CD4-positive, alpha-beta T cell treated with Interleukin-12 subunit alpha and Interleukin-12 subunit beta, for 1 hour (primary cell): ENCODE data around the gene PTPN3.
"Not testable (repeated sequence)": the region's sequence is repeated elsewhere in the genome, so short reads cannot be mapped to it uniquely, and the experiment has no call there.

Experiments
- DNase-seq: peaks from one replicate; pipeline ENCODE4 v3.0.0-alpha.2; 2020

Gene PTPN3

GRCh38 chr9:109382182-109382581 is 115.9 kb downstream of the PTPN3 start:
- no peak for DNase-seq

DNA sequence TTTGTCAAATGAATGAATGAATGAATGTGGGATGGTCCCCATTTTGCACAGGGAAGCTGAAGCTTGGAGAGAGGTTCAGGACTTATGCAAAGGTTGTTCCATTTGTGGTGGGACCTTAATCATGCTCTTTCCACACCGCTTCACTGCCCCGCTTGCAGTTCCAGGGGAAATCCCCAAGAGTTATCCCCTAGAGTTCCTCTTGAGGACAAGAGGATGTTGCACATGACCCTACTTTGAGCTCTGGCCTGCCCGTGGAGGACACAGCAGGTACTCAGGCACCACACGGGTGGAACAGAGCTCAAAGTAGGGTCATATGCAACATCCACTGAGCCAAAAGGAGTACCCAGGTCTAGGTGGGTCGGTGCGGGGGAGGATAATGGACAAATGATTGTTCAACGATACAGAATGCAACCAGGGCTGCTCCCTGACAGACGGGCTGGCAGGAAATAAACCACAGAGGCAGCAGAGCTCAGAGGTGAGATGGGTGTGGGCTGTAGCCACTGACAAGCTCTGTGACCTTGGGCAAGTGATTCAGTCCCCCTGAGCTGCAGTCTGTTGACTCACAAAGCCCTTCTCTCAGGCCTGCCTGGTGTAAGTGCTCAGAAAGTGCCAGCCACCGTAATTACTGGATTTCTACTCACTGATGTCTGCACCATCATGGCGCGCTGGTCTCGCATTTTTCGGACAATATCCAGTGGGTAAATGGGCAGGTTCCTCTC is 116.9 kb downstream of the PTPN3 start:
- no peak for DNase-seq

DNA sequence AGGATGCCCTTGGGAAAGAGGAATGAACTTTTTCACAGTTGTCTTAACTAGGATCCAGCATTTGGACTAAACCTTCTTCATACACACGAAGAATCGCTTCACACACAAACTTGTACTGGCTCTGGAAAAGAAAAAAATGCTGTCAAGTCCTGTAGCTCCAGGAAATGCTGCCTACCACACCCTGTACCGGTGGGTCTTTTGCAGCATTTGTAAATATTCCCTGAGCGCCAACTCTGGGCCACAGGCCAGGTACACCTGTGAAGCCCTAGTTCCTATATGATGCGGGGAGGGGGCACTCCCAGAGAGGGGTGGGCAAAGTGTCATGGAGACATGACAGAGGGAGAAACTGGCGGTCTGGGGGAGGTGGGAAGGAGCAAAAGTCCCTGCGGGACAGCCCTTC is 118.6 kb downstream of the PTPN3 start:
- no peak for DNase-seq

DNA sequence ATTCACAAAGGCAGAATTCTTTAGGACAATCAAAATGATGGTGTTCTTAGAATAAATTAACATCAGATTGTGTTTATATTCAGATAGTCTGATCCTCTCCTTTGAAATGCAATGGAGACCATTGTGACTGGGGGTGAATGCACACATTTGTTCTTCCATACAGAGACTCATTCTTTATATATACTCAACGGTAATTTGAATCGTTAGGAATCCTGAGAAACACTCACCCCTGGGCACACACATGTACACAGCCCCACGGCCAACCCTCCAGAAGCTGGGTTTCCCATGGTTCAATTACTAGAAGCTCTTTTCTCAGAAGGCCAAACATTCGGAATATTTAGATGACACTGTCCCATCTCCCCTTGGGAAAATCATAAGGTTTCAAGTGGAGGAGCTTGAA is 119.8 kb downstream of the PTPN3 start:
- no peak for DNase-seq

GRCh38 chr9:109372246-109372645 is 125.9 kb downstream of the PTPN3 start:
- DNase-seq, result no peak

DNA sequence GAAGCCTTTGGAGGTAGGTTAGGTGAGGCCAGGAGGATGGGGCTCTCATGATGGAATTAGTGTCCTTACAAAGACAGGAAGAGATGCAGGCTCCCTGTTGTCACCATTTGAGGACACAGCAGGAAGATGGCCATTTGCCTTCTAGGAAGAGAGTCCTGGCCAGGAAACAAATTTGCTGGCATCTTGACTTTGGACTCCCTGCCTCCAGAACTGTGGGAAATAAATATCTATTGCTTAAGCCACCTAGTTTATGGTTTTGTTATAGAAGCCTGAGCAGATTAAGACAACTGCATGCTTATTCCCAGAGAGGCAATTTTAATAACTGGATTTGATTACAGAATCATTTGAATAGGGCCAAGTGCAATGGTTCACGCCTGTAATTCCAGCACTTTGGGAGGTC is 126.7 kb downstream of the PTPN3 start:
- no peak for DNase-seq

DNA sequence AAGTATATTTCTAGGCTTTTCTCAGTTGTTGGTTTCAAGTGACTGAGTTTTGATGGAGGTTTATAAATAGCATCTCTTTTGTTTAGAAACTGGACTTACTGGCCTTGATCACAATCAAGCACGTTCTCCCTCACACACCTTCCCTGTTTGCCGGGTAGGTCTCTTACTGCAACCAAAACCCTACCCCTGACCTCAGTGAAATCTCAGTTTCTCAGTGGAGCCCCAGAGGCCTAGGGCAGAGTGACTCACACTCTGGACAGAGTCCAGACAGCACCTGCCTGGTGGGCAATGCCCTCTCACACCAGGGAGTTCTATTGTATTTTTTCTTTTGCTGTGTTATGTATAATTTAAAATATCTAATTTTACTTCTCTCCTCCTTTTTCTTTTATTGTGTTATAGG is 128.8 kb downstream of the PTPN3 start:
- no peak for DNase-seq

DNA sequence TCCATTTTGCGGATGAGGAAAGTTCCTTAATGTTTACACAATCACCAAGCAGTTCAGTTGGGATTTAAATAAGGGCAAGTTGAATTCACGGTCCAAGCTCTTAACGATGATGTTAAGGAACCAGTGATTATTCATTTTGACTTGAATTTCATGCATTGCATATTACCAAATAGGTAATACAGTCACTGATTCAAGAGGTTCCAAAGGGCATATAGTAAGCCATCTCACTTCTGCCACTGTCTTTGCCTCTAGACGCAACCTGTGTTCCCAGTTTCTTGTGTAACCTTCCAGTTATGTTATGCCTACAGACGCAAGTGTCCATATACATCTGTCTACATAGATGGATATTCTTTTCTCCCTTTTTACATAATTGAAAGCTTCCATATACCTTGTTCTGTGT is 137.3 kb downstream of the PTPN3 start:
- DNase-seq, result no peak

GRCh38 chr9:109358968-109359603 is 139.0 kb downstream of the PTPN3 start:
- DNase-seq, result not testable (repeated sequence)

- no peak for DNase-seq
Measured at GRCh38 chr9:109355564-109356297, 142.4 kb downstream of the PTPN3 start.

DNA sequence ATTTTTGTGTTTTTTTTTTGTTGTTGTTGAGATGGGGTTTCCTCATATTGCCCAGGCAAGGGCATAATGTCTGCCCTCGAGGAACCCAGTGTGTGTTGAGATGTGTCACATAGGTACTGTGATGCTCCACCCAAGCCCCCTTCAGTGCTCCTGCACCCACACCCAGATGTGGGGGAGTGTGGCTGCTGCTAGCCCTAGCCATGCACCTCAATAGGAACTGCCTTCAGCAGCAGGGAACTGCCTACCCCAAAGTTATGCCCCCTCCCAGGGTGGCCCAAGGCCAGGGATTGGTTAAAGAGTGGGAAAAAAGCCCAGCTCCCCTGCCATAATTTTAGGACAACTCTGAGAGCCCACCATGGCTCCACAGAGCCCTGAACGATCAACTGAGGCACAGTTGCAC is 143.9 kb downstream of the PTPN3 start:
- no peak for DNase-seq

DNA sequence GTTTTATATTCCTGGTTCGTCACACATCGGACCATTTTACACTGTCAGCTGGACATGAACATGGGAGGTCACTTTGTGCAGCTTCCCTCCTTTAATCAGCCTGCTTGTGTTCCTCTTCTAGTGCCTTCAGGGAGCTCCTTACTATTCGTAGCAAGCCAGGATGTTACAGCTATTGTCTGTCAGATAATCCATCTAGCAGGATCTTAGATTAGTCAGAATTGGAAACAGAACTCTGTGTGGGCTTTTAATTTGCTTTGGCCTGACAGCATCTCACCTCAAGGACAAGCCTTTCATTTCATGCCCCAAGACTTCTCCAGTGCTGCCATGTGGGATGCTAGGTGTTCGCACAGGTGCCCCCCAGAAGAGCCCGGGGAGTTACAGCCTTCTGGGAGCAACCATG is 147.1 kb downstream of the PTPN3 start:
- no peak for DNase-seq

- no peak for DNase-seq
Measured at GRCh38 chr9:109349421-109349846, 148.7 kb downstream of the PTPN3 start.

GRCh38 chr9:109346904-109347303 is 151.2 kb downstream of the PTPN3 start:
- no peak for DNase-seq

- DNase-seq, result no peak
Measured at GRCh38 chr9:109344866-109345265, 153.2 kb downstream of the PTPN3 start.

DNA sequence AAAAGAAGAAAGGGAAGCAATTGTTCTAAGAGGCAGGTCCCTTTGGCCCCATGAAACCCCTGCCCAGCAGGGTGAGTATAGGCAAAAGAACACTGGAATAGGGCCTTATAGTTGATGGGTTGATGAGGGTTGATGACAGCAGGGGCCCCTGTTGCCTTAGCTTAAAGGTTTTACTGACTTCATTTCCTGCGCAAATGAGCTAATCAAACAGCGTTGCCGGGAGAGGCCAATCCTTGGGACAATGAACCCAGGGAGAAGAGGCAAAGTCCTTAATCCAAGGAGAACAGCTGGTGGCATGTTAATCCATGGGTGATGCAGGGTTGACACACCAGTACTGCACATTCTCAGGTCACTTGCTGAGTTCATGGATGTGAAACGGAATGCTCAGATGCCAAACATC is 155.2 kb downstream of the PTPN3 start:
- no peak for DNase-seq

- DNase-seq, result no peak
Measured at GRCh38 chr9:109341561-109341960, 156.5 kb downstream of the PTPN3 start.

- not testable (repeated sequence) for DNase-seq
Measured at GRCh38 chr9:109340979-109341378, 157.1 kb downstream of the PTPN3 start.

DNA sequence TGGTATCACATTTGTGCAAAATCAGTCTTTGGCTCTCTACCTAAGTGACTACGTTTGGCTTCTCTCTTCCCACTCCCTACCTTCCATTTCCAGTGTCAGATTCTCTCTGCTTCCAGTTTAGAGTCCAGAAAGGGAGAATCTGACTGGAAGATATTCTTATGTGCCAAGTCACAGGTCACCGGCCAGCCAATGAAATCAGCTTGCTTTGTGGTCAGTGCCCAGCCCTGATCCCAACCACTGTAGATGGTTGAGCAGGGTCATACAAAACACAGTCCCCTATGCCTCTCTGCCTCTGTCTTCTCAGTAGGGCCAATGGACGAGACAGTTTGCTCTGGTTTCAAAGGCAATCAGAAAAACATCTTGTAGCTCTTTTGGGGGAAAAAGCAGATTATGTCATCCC is 161.7 kb downstream of the PTPN3 start:
- no peak for DNase-seq

GRCh38 chr9:109335929-109336328 is 162.2 kb downstream of the PTPN3 start:
- DNase-seq, result no peak

- no peak for DNase-seq
Measured at GRCh38 chr9:109335121-109335520, 163.0 kb downstream of the PTPN3 start.

- no peak for DNase-seq
Measured at GRCh38 chr9:109331353-109331752, 166.8 kb downstream of the PTPN3 start.

GRCh38 chr9:109329638-109330258 is 168.4 kb downstream of the PTPN3 start:
- DNase-seq, result no peak
